HEK293T (cell line): ENCODE results near the gene ACER1.

ENCODE experiments used
- ARNT ChIP-seq: fragments of 450-650 bp; IDR thresholded peaks from 2 replicates; pipeline ENCODE4 v1.6.1; 2017; ENCODE audit warnings: mild to moderate bottlenecking
- CTBP1 ChIP-seq: fragments of 450-650 bp; IDR thresholded peaks from 2 replicates; pipeline ENCODE4 v1.6.1; 2016; ENCODE audit warnings: borderline replicate concordance
- ELF4 ChIP-seq: fragments of 450-650 bp; IDR thresholded peaks from 2 replicates; pipeline ENCODE4 v1.6.1; 2017; ENCODE audit warnings: antibody characterized with exemption
- FOXK2 ChIP-seq: fragments of 450-650 bp; IDR thresholded peaks from 2 replicates; pipeline ENCODE4 v1.6.1; 2016; ENCODE audit warnings: mild to moderate bottlenecking
- L3MBTL2 ChIP-seq: fragments of 450-650 bp; conservative IDR thresholded peaks from 2 replicates; pipeline ENCODE4 v1.6.1; 2016; ENCODE audit warnings: mild to moderate bottlenecking
- LEF1 ChIP-seq: fragments of 450-650 bp; IDR thresholded peaks from 2 replicates; pipeline ENCODE4 v1.6.1; 2017; ENCODE audit warnings: mild to moderate bottlenecking, borderline replicate concordance
- NFRKB ChIP-seq: fragments of 450-650 bp; IDR thresholded peaks from 2 replicates; pipeline ENCODE4 v1.6.1; 2016; ENCODE audit warnings: mild to moderate bottlenecking, moderate library complexity
- SP1 ChIP-seq: fragments of 450-650 bp; IDR thresholded peaks from 2 replicates; pipeline ENCODE4 v1.6.1; 2017
- SUZ12 ChIP-seq: fragments of 450-650 bp; IDR thresholded peaks from 2 replicates; pipeline ENCODE4 v1.6.1; 2016; ENCODE audit warnings: mild to moderate bottlenecking
- TARDBP ChIP-seq: fragments of 450-650 bp; IDR thresholded peaks from 2 replicates; pipeline ENCODE4 v1.6.1; 2016

- TF ChIP-seq NFRKB (no peak), SUZ12 (no peak), LEF1 (no peak), L3MBTL2 (no peak), ARNT (no peak), CTBP1 (no peak), SP1 (no peak), FOXK2 (no peak), ELF4 (no peak), TARDBP (no peak)
Observed at GRCh38 chr19:6276447-6276846, 57.0 kb downstream of the ACER1 start.
